Heart right ventricle (tissue), 16 donors: ENCODE measurements around the gene UCP2. TPM values are rescaled to one million over a fixed set of nuclear protein-coding genes. Genes with fewer than 3 reads are reported as not detected.
A peak's percentile ranks its signal among the peaks of the same experiment; 100 is the strongest.

Experiments used
- ATAC-seq, 8 donors: fragments of 200-7000 bp; cut with Tn5 transposase; one replicate each; pipeline ENCODE4 v1.9.1; 2020; ENCODE audit warnings: mild to moderate bottlenecking in 8 of 8, moderate library complexity in 8 of 8, moderate number of reproducible peaks in 1 of 8
- DNase-seq, 2 donors: peaks; one replicate each; pipeline ENCODE4 v3.0.0-alpha.2; 2020
- H3K27ac ChIP-seq, 10 donors: fragments of 200-600 bp; sonication (generic) in 2 of 10; one replicate each; pipeline versions ENCODE4 v1.5.0 to v1.8.0; 2020 to 2022; ENCODE audit warnings: mild to moderate bottlenecking in 3 of 10
- H3K27me3 ChIP-seq, 7 donors: fragments of 200-600 bp; one replicate each; pipeline ENCODE4 v1.8.0; 2021 to 2022; ENCODE audit warnings: mild to moderate bottlenecking in 2 of 7
- H3K36me3 ChIP-seq, 9 donors: fragments of 200-600 bp; sonication (generic) in 1 of 9; one replicate each; pipeline versions ENCODE4 v1.5.0 to v1.8.0; 2020 to 2022; ENCODE audit warnings: mild to moderate bottlenecking in 2 of 9
- H3K4me1 ChIP-seq, 9 donors: fragments of 200-600 bp; sonication (generic) in 1 of 9; one replicate each; pipeline versions ENCODE4 v1.5.0 to v1.8.0; 2020 to 2022; ENCODE audit warnings: mild to moderate bottlenecking in 4 of 9
- H3K4me3 ChIP-seq, 10 donors: fragments of 200-600 bp; sonication (generic) in 2 of 10; one replicate each; pipeline versions ENCODE4 v1.5.0 to v1.8.0; 2020 to 2022; ENCODE audit warnings: mild to moderate bottlenecking in 7 of 10, moderate library complexity in 2 of 10
- H3K9me3 ChIP-seq, 11 donors: fragments of 200-600 bp in 10 of 11; sonication (generic) in 2 of 11; one replicate each; pipeline versions ENCODE4 v1.5.0 to v1.8.0; 2013 to 2022; ENCODE audit warnings: mild to moderate bottlenecking in 2 of 11, control low read depth in 1 of 11, moderate library complexity in 1 of 11
- WGBS, 2 donors: extraction: QIAGEN DNeasy Blood & Tissue Kit; methylation state at CpG; one replicate each; pipeline ENCODE4 v1.1.7; 2013; ENCODE audit warnings: inconsistent platforms in 1 of 2; 5-methylcytosine and 5-hydroxymethylcytosine counted together
- intact Hi-C, 10 donors: fragments of 100-400 bp; cut with DNase I; formaldehyde crosslinking; loops; one replicate each; pipeline versions ENCODE4 v1.11.1 to v1.14.2; 2022
- polyA plus RNA-seq, 2 donors: library from polyadenylated mRNA; stranded (reverse); fragments of 200-250 nt; gene quantifications; one replicate each; pipeline ENCODE4 v1.2.3, GENCODE V29; 2013
- total RNA-seq, 10 donors: library from RNA; stranded (reverse); fragmentation: NEBNext Ultra II Directional in 3 of 10; extraction: Animal tissue kit (Norgen Biotek cat#: 25700) in 3 of 10; gene quantifications; one replicate each; pipeline versions ENCODE4 v1.2.1 to v1.2.4, GENCODE V29; 2021 to 2023
- TF ChIP-seq, protein P1 (sequence below), 9 donors: fragments of 200-600 bp; sonication (generic) in 2 of 9; IDR thresholded peaks; one replicate each; pipeline versions ENCODE4 v1.5.0 to v1.8.0; 2021 to 2022; ENCODE audit warnings: antibody characterized with exemption in 9 of 9, mild to moderate bottlenecking in 5 of 9, moderate library complexity in 1 of 9
- donor health status: Arrhythmogenic right ventricular cardiomyopathy.
- donor health status: ischemic (EF 13 %, LVEDD 7.1; RV severe dilation, severe dysfunction).
- donor health status: healthy with polysubstance abuse.
- donor health status: DM: no; HTN: yes; CAD: no.
- donor health status: DM: no; HTN: no; CAD: no.
- donor health status: ischemic (EF 25% LVEDD 6.9; RV normal size, moderate dysfunction).
- donor health status: ischemic (EF 25% LVEDD 5.7; RV mildly dilated, moderate dysfunction).
- donor health status: healthy.
- donor health status: DM: yes; HTN: yes; CAD: no.
- donor health status: Ischemic cardiomyopathy.
- donor health status: ischemic (EF 35%, LVEDD 5.7; RV mildly dilated, moderate dysfunction).
- donor health status: nonischemic (EF 11% LVEDD 7.7; RV severe dilation, severe dysfunction).
- donor health status: DM: yes; HTN: yes; CAD: no.
- donor health status: PGD.
- donor health status: ischemic (EF 29% LVEDD 5.4; RV normal size, mild dysfunction).
- donor health status: nonischemic (EF 23%, LVEDD 6.1; RV moderate dilation, normal function).

UCP2 gene
- total and polyA plus RNA-seq, 12 donors, result 10.2 to 73.3 (median 18.1) TPM

GRCh38 chr11:73981051-73981805, 1.4 kb downstream of the UCP2 start:
- Histone ChIP-seq H3K36me3 (peaks cover 0 to 48% (median 6%) of the 10 kb centered on the region in 9 donors), H3K27me3 (no peaks in the 10 kb centered on the region), H3K27ac (peak overlapping the region in 4 of 10 donors; percentile 22 to 94 (median 70)), H3K9me3 (no peaks in the 10 kb centered on the region), H3K4me1 (peaks cover 0 to 70% (median 15%) of the 10 kb centered on the region in 9 donors), H3K4me3 (peak overlapping the region in 7 of 10 donors; percentile 13 to 70 (median 64))
- intact Hi-C loops, result loop anchor here in 3 of 10 donors (5.0 to 10.0 kb wide), 2 partner anchors 36 to 194 kb away; partner anchors contain the start of genes C2CD3 (in 1 of the 3) and PPME1 (in 1 of the 3)
- 87 to 90% methylated on average over 13 of the region's 13 CpGs for WGBS, 2 donors
- TF ChIP-seq, protein P1, sequence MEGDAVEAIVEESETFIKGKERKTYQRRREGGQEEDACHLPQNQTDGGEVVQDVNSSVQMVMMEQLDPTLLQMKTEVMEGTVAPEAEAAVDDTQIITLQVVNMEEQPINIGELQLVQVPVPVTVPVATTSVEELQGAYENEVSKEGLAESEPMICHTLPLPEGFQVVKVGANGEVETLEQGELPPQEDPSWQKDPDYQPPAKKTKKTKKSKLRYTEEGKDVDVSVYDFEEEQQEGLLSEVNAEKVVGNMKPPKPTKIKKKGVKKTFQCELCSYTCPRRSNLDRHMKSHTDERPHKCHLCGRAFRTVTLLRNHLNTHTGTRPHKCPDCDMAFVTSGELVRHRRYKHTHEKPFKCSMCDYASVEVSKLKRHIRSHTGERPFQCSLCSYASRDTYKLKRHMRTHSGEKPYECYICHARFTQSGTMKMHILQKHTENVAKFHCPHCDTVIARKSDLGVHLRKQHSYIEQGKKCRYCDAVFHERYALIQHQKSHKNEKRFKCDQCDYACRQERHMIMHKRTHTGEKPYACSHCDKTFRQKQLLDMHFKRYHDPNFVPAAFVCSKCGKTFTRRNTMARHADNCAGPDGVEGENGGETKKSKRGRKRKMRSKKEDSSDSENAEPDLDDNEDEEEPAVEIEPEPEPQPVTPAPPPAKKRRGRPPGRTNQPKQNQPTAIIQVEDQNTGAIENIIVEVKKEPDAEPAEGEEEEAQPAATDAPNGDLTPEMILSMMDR (IDR thresholded peaks at IDR 0.05), result no peak
- ATAC-seq (no peak), DNase-seq (no peak)

- ATAC-seq (no peak), DNase-seq (peak in 1 of 2 donors; percentile 22)
- intact Hi-C loops, result loop anchor here in 3 of 10 donors (5.0 to 10.0 kb wide), 2 partner anchors 37 to 195 kb away; partner anchors contain the start of genes C2CD3 (in 1 of the 3) and PPME1 (in 1 of the 3)
- Histone ChIP-seq H3K27ac (peak overlapping the region in 3 of 10 donors; percentile 13 to 94 (median 22)), H3K36me3 (peaks cover 0 to 57% (median 6%) of the 10 kb centered on the region in 9 donors), H3K4me1 (peaks cover 0 to 74% (median 15%) of the 10 kb centered on the region in 9 donors), H3K4me3 (peak overlapping the region in 6 of 10 donors; percentile 3 to 69 (median 38)), H3K27me3 (no peaks in the 10 kb centered on the region), H3K9me3 (no peaks in the 10 kb centered on the region)
- TF ChIP-seq, protein P1 (IDR thresholded peaks at IDR 0.05), result no peak
- WGBS, 2 donors, result 72 to 73% methylated on average over 6 of the region's 6 CpGs
Measured at GRCh38 chr11:73980001-73980961, 2.4 kb downstream of the UCP2 start.

GRCh38 chr11:73978576-73979086, 4.0 kb downstream of the UCP2 start:
- no peak for ATAC-seq
- 94 to 98% methylated on average over 3 of the region's 3 CpGs for WGBS, 2 donors
- Histone ChIP-seq H3K4me3 (peak overlapping the region in 1 of 10 donors; percentile 68), H3K27ac (peak overlapping the region in 1 of 10 donors; percentile 94), H3K4me1 (peaks cover 0 to 79% (median 14%) of the 10 kb centered on the region in 9 donors), H3K36me3 (peaks cover 0 to 69% (median 6%) of the 10 kb centered on the region in 9 donors), H3K9me3 (no peaks in the 10 kb centered on the region), H3K27me3 (no peaks in the 10 kb centered on the region)
- intact Hi-C loops, result loop anchor here in 1 of 10 donors (10.0 kb wide), 1 partner anchor 46 kb away; no protein-coding TSS in a partner anchor
- DNase-seq, result no peak
- TF ChIP-seq, protein P1 (IDR thresholded peaks at IDR 0.05), result no peak
